HG03457 (cell line): Measurements from ENCODE around the gene MAP3K5.
A peak's percentile ranks its signal among the peaks of the same experiment; 100 is the strongest.
"Not testable (repeated sequence)": the region's sequence is repeated elsewhere in the genome, so short reads cannot be mapped to it uniquely, and the experiment has no call there.

Experiments used
- ATAC-seq: cut with Tn5 transposase; IDR thresholded peaks from one replicate; pipeline ENCODE4 v1.9.1; 2021; ENCODE audit warnings: moderate number of reproducible peaks; ENCODE audit not compliant: unreplicated experiment

The MAP3K5 gene

GRCh38 chr6:136586295-136586694 lies 206.0 kb downstream of the MAP3K5 start:
- no peak for ATAC-seq

- not testable (repeated sequence) for ATAC-seq
Observed at GRCh38 chr6:136585523-136585922, 206.8 kb downstream of the MAP3K5 start.

DNA sequence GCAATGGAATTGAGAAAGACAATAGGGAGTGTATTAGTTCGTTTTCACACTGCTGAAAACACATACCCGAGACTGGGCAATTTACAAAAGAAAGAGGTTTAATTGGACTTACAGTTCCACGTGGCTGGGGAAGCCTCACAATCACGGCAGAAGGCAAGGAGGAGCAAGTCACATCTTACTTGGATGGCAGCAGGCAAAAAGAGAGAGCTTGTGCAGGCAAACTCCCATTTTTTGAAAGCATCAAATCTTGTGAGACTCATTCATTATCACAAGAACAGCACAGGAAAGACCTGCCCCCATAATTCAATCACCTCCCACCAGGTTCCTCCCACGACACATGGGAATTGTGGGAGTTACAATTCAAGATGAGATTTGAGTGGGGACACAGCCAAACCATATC lies 208.0 kb downstream of the MAP3K5 start:
- ATAC-seq, result not testable (repeated sequence)

DNA sequence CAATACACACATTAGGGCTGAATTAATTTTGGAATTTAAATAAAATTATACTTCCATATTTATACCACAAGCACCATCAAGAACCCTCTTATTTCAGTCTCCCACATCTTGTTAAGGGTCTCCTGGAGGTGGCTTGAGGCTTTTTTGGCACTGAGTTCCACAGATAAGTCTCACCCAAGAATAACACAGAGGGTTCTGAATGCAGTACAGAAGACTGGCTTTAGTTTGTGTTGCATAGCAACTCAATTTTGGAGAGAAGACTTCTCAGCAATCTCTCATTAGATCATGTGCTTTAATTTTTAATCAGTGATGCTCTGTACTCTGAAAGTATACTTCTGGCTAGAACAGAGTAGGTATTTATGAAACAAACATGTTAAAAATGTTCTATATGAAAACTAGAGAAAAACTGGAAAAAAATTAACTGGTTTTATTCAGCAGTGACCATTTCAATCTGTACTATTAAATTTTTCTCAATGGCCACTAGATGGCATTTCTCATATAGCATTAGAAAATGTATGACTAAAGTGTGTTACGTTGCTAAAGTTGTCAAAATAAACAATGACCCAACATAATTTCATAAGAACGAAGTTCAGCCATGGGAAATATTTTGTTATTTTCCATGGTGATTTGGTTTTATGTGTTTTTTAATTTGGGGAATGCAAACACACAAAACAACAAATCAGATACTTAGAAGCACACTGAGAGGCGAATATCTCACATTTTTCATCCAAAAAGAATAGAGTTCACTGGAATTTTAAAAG lies 209.4 kb downstream of the MAP3K5 start:
- no peak for ATAC-seq

GRCh38 chr6:136579800-136580199 lies 212.5 kb downstream of the MAP3K5 start:
- no peak for ATAC-seq

- no peak for ATAC-seq
Observed at GRCh38 chr6:136576821-136577220, 215.5 kb downstream of the MAP3K5 start.

GRCh38 chr6:136571496-136571895 lies 220.8 kb downstream of the MAP3K5 start:
- ATAC-seq, result no peak

- no peak for ATAC-seq
Observed at GRCh38 chr6:136571065-136571464, 221.2 kb downstream of the MAP3K5 start.

GRCh38 chr6:136568129-136568528 lies 224.1 kb downstream of the MAP3K5 start:
- no peak for ATAC-seq

DNA sequence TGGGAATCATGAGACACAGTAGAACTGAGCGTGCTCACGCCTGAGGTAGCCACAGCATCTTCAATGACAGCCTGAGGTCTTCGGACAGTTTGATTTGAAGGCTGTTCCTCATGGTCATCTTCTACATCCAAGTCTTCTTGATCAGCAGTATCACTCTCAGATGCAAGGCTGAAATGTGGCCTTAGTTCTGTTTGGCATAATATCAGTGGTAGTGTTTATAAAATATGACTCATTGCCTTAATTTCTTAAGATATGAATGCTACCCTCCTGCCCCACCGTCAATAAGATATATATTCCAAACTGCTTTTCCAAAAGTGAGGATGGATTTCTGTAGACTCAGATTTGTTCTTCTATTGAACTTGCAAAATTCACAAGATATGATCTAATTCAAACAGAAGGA lies 224.6 kb downstream of the MAP3K5 start:
- no peak for ATAC-seq

DNA sequence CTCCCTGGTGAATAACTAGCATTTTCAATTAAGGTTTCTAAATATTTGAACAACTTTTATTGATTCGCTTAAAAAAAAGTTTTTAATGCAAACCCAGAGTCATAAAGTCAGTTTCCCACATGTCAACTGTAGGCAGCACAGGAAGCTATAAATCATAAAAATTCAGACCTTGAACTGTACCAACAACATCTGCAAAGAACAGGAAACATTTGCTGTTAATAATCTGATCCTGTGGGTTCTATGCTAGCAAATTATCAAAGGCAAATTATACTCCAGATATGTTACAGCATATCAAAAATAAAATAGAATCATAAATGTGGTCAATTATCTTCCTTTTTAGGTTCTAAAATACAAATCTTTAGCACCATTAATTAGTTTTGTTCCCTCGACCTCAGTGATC lies 225.4 kb downstream of the MAP3K5 start:
- ATAC-seq, result no peak

DNA sequence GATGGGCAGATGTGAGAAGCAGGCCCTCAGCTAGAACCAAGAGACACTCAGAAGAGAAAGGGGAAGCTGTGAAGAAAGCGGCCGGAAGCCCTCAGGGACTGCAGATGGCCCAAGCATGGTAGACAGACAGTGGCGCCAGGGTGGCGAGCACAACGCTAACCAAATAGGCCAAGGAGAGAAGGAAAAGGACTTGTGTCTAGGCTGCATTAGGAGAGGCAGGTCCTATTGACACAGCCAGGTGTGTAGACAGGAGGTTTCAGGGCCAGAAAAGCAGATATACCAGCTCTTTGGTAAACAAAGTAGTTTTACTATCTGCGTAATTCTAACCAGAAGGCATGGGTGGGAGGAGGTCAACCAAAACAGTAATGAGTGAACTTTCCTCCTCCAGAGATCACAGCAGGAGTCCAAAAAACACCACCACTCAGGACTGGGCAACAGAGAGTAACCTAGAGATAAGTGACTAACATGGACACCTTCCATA lies 226.2 kb downstream of the MAP3K5 start:
- ATAC-seq, result no peak

DNA sequence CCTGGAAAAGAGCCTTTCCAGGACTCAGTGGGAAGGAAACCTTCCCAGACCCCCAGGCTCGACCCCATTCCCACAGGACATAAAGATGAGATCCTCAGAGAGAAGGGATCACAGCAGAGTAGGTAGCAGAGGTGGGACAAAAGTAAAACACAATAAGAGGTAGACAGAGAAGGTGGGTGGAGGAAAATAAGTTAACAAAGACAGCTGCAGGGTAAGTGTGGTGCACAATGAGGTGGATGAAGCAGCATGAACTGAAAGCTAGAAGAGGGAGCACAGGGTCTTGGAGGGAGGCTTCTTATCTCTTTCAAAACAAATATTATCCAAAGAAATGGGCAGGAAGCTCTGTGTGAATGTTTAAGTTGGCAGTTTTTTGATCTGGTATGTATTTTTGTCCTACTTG lies 228.1 kb downstream of the MAP3K5 start:
- no peak for ATAC-seq

DNA sequence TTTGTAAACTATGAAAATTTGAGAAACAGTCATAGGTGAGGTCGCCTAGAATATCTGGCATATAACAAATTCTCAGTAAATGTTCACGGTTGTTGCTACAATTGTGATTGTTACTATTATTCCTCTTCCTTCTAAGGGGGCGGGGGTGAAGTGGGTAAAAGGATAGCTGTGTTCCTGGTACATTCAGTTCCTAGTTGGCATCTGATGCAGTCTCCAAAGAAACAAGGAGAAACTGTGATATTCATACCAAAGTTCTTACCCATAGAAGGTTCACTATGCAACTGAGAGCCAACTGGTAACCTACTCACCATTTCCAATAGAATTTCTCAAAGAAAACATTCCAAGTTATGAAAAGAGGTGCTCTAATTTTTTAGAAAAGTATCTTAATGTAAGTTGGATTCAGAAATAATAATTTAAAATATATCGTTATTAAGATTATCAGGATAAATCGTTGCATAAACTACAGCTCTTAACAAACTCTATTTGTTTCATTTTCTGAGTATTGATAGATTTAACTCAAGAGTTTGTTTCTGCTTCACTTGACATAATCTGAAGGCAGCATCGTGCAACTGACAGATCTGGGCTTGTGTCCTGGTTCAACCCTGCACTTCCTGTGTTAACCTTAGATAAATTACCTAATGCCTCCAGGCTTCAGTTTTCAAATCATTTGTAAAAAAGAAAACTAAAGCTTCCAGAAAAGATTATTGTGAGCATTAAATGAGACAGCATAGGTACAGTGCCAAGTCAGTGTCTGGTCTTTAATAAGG lies 228.7 kb downstream of the MAP3K5 start:
- no peak for ATAC-seq

- no peak for ATAC-seq
Observed at GRCh38 chr6:136562211-136562610, 230.1 kb downstream of the MAP3K5 start.

DNA sequence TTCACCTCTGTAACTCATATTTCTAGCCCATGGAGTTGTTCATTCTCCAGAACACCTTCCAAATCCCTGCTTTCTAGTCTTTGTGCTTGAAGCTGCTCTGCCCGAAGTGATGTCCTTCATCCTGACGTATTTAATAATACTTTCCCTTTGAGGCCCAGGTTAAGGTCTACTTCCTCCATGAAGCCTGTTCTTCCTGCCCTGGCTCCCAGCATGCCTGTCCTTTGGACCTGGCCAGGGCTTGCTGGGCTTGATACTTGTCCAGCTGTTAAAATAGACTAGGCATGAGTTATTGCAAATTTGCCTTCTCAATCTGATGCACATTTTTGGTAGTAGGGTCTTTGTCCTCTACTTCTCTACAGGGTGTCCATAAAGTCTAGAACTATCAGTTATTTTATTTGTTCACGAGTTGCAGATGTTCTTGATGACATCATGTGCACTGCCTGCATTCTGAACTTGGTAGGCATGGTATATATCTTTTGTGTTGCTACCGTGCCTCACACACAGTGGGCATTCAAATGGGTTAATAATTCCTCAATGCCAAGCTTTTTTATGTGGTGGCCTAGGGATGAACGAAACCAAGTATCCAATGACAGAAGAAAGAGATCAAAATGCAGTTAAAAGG lies 239.0 kb downstream of the MAP3K5 start:
- no peak for ATAC-seq

DNA sequence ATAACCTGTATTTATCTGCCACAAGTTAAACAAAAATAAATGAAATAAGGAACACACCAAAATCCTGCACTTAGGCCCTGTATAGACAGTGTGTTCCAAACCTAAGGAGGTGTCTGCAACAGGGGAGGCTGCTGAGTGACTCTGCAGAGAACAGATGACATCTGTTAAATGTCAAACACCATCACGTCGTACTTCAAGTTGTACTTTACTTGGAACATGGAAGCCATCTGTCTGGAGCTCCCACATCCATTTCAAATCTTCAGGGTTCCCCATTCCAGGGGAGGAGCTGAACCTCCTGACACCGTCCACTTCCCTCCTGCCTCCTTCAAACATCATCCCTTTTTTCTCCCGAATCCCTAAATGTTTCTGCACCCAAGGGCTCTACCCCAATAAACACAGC lies 240.2 kb downstream of the MAP3K5 start:
- no peak for ATAC-seq

- ATAC-seq, result no peak
Observed at GRCh38 chr6:136551103-136551502, 241.2 kb downstream of the MAP3K5 start.

- peak; percentile 44 for ATAC-seq
Observed at GRCh38 chr6:136550330-136551071, 241.8 kb downstream of the MAP3K5 start, which contains the start of gene MAP7. Gene MAP7, minus strand, starts transcription at chr6:136550422. Its CDS starts 14 bp downstream, at chr6:136550408.

DNA sequence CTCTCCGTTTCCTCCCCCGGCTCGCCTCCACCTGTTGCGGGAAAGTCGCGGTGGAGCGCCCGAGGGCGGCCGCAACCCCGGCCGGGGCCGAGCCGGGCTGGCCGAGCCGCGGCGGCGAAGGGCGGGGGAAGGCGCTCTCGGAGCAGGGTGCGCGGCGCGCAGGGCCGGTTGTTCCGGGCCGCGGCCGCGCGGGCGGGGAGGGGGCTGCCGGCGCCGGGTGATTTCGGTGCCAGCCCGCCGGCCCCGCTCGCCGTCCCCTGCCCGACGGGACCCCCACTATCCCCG lies 242.3 kb downstream of the MAP3K5 start:
- peak; percentile 41 for ATAC-seq
